Measurements from ENCODE around the gene PLBD1.

DNA sequence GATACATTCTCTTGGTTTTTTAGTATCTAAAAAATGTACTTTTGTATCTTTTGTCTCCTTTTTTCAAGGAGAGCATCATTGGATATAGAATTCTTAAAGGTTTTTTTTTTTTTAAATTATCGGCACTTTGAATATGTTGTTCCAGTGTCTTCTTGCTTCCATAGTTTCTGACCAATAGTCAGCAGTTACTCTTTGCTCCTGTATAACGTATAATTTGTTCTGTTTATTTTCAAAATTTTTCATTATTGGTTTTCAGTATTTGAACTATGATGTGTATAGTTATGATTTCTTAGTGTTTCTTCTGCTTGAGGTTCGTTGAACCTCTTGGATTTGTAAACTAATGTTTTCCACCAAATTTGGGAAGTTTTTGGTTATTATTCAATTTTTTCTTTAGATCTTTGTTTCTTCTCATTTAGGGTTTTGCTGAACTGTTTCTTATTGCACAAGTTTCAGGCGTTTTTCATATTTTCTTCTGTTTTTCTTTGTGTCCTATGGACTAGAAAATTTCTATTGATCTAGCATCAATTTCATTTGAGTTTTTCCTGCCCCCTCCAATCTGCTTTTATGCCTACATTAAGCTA, 93.9 kb downstream of the PLBD1 start:
- TF ChIP-seq POLR2A (IDR thresholded peaks at IDR 0.05) = no peak
- TF ChIP-seq, protein P1, sequence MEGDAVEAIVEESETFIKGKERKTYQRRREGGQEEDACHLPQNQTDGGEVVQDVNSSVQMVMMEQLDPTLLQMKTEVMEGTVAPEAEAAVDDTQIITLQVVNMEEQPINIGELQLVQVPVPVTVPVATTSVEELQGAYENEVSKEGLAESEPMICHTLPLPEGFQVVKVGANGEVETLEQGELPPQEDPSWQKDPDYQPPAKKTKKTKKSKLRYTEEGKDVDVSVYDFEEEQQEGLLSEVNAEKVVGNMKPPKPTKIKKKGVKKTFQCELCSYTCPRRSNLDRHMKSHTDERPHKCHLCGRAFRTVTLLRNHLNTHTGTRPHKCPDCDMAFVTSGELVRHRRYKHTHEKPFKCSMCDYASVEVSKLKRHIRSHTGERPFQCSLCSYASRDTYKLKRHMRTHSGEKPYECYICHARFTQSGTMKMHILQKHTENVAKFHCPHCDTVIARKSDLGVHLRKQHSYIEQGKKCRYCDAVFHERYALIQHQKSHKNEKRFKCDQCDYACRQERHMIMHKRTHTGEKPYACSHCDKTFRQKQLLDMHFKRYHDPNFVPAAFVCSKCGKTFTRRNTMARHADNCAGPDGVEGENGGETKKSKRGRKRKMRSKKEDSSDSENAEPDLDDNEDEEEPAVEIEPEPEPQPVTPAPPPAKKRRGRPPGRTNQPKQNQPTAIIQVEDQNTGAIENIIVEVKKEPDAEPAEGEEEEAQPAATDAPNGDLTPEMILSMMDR (IDR thresholded peaks at IDR 0.05) = no peak
- no peak for TF ChIP-seq POLR2AphosphoS5 (IDR thresholded peaks at IDR 0.05)
- TF ChIP-seq EP300 (IDR thresholded peaks at IDR 0.05) = no peak

Measured in gastroesophageal sphincter (tissue), 3 donors.